ENCODE data around the gene PPP1R37.
A peak's percentile ranks its signal among the peaks of the same experiment; 100 is the strongest.

Gene PPP1R37

GRCh38 chr19:45070861-45071544, 22.0 kb upstream of the PPP1R37 start:
- DNase-seq: no peak

- no peak for DNase-seq
These were observed 21.4 kb upstream of the PPP1R37 start for GRCh38 chr19:45071545-45071938.

DNA sequence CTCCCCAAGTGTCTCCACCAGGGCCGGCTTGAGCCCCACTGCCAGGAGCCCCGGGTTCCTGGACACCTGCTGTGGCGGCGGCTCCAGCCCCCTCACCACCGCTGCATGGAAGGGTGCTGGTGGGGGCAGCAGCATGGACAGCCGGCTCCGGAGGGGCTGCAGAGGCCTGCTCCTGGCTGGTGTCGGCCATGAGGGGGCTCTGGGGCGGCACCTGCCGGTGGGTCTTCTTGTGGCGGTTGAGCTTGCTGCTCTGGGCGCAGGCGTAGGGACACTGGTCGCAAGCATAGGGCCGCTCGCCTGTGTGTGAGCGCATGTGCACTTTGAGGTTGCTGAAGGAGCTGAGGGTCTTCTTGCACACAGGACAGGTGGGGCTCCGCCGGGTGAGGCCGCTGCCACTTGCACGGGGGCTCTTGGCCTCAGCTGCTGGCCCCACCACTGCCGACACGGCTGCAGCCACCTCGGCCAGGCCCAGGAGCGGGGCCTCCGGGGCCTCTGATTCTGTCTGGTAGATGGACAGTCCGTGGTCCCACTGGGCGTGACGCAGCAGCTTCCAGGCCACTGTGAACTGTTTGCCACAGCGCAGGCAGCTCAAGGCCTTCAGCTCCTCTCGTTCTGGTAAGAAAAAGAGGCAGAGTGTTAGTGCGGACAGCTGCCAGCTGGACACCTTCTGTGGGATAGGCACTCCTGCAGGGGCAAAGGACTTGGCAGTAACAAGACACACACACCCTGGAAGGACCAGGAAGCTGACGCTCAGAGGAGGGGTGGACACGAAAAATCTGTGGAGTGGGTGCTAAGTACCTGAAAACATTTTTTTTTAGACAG, 20.8 kb upstream of the PPP1R37 start:
- DNase-seq: no peak

DNA sequence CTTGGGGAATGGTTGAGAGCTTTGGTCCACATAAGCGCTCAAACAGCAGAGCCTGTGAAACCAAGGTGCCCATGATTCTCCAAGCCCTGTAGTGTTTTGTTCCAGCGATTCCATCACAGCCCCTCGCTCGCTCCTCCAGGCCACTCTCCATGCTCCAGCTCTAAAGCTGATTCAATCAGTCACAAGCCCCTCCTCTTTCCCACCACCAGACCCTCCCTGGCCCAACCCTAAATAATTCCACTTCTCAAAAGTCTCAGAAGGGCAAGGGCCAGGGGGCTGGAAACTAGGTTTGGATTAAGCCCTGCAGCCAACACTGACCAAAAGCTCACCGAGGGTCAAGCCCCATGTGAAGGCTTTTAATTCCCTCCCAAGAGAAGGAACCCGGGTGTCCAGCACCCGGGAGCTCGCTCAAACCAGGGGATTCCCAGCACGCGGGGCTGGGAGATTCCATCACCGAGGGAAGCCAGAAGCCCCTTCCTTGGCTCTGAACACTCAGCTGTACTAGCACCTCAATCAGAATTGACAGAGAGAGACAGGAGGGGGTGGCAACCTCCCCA, 18.2 kb upstream of the PPP1R37 start:
- DNase-seq: no peak

DNA sequence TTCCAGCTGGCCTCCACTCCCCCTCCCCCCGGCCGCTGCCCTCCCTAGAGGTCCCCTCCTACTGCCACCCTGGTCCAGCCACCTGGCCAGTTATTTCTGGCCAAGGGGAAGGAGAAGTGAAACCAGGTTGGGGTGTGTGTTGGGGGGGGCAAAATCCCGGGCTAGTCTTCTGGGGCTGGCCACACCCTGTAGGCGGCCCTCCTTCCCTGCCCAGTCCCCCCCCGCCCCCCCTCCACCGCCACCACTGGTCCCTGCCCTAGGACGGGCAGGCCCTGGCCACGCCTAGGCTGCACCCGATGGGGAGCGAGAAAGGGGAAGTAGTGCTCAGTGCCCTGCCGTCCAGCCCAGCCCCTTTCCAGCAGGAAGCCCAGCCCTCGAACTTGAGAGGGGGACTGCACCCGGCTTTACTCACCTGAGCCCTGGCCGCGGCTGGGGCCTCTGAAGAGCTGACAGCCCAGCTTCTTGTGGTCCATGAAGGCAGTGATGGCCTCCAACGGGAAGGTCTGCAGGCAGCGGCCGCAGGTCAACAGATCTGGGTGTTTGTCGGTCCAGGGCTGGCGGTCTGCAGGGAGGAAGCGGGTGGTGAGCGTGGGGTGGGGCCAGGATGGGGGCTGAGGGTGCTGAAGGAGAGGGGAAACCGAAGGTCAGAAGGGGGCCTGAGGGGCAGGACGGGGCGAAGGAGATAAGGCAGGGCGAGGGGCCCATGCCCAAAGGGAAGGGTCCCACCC, 17.5 kb upstream of the PPP1R37 start:
- DNase-seq: no peak

GRCh38 chr19:45076029-45076850, 16.7 kb upstream of the PPP1R37 start, which contains the start of gene ZNF296:
ZNF296 (minus strand) TSS chr19:45076478; CDS start chr19:45076373, 105 bp downstream.
- peak; percentile 60 for DNase-seq

- no peak for DNase-seq
These were observed 15.9 kb upstream of the PPP1R37 start for GRCh38 chr19:45076851-45077730.

DNA sequence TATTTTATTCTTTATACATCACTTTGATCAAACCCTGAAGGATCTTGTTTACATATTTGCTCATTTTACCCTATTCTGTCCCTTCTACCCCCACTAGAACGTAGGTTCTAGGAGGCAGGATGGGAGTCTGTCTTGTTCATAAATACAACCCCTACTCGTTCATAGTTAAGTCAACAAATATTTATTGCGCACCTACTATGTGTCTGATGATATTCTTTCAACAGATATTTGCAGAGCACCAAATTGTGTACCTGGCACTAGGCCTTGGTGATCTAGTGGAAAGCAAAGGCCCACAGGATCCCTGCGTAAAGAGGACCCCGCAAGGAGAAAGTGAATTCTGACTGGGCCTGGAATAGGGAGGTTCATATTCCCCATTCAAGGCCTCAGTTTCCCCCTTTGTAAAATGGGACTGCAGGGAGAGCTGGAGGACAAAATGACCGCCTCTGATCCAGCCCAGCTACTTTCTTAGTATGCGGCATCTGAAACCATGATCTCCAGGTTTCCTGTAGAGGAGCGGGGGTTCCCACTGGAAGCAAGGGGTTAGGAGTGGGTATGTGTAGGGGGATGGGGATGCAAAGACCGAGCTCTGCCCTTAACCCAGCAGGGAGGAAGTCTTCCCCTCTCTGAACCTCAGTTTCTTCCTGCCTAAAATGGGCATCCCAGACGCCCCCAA, 14.5 kb upstream of the PPP1R37 start:
- DNase-seq: no peak

GRCh38 chr19:45079063-45079910, 13.7 kb upstream of the PPP1R37 start, which contains the start of gene GEMIN7:
GEMIN7 (plus strand) TSS chr19:45079260; CDS start chr19:45090115, 10,855 bp downstream.
- peak; percentile 88 for DNase-seq

GRCh38 chr19:45079911-45080370, 13.0 kb upstream of the PPP1R37 start:
- DNase-seq: no peak

DNA sequence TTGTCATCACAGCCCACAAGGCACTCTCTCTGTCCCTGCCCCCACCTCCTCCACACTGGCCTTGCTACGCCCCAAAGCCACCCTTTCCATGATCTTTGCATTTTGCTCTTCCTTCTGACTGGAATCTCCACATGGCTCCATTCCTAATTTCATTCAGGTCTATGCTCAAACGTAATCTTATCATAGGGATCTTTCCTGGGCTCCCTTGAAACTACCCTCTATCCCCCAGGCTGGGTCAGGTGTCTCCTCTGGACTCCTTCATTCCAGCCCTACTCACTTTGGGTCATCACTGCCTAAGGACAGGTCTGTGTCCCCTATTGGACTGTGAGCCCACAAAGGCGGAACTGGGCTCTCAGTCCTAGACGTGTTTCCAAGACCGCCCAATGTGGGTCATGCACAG, 10.8 kb upstream of the PPP1R37 start:
- no peak for DNase-seq

DNA sequence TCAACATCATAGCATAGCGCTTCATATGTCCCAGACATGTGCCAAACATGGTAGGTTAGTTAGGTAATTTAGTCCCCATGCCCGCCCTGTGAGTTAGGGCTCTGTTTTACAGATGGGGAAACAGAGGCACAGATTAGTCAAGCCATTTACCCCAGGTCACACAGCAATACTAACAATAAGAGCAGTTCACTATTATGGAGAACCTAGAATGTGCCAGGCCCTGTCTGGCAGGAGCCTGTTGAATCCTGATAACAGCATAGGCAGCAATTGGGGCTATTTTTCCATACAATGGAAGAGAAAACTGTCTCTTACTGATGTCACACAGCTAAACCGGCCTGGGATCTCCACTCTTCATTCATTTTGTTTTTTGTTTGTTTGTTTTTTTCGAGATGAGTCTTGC, 6.5 kb upstream of the PPP1R37 start:
- DNase-seq: no peak

- DNase-seq: no peak
These were observed 5.4 kb upstream of the PPP1R37 start for GRCh38 chr19:45087531-45087930.

DNA sequence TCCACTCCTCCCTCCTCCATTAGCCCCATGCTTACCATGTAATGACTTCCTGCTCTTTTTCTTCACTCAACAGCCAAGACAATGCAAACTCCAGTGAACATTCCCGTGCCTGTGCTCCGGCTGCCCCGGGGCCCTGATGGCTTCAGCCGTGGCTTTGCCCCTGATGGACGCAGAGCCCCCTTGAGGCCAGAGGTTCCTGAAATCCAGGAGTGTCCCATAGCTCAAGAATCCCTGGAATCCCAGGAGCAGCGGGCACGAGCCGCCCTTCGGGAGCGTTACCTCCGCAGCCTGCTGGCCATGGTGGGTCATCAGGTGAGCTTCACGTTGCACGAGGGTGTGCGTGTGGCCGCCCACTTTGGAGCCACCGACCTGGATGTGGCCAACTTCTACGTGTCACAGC, 2.9 kb upstream of the PPP1R37 start:
- DNase-seq: no peak

DNA sequence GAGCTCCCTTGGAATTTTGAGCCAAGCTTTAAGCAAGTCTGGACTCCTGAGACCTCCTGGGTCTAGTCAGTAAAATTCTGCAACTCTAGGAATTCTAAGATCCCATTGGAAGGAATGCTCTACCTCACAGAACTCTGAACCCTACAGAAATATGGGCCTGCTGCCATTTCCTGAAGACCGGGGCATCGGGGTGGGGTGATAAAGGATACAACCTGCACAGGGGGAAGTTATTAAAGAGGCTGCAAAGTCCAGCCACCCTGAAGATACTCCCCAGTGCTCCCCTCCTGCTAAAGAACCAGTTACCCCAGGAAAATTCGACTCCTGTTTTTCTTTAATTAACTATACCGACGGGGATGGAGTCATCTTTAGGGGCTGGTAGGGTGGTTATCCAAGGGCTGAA, 2.4 kb upstream of the PPP1R37 start:
- no peak for DNase-seq

DNA sequence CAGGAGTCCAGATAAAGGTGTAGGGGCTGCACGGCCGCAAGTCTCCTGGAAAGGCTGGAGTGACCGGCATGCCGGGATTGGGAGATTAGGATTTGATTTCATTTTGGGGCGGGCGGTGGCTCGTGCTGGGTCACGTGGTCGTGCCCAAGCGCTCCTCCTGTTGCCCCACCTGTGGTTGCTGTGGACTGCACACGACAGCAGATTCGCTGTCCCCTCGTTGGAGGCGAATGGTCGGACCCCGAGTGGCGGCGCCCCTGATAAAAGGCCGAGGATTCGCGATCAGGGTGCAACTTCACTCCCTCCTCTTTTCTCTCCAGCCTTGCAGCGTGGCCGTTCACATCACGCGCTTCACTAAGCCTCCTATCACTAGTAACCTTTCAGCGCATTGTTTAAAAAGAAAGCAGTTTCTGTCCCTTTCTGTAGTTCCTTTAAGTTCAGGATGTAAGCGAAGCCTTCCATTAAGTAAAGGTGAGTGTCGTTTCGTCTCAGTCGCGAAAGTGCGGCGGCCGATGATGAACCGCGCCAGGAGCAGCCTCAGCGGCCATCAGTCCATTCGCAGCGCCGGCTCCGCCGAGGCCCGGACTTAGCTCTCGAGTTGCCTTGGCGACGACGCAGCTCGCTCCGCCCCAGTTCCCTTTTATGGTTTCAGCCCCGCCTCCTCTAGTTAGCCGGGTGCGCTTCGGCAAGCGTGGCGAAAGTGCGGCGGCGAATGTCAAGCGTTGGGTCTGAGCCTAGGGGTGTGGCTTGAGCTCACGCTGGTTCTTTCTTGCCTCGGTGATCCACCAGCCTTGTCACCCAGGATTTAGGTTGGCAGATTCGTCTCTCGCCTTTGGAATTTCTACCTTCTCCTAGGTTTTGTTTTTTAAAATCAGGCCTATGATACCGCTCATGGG, 1.7 kb upstream of the PPP1R37 start:
- peak; percentile 99 for DNase-seq

DNA sequence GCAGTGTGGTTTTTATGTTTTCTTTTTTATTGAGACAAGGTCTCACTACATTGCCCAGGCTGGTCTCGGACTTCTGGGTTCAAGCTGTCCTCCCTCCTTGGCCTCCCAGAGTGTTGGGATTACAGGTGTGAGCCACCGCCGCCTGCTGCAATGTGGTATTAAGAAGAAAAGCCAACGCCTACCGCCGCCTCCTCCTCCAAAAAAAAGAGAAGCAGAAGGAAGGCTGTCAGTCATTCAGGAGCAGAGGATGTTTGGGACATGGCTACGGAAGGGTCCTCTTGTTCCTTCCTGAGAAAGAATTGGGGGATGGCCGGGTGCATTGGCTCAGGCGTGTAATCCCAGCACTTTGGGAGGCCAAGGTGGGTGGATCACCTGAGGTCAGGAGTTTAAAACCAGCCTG, 1.2 kb downstream of the PPP1R37 start:
- no peak for DNase-seq

GRCh38 chr19:45094707-45095106, 1.7 kb downstream of the PPP1R37 start:
- no peak for DNase-seq
